LNCAP (cell line): ENCODE measurements around the gene TOMM34.

ENCODE experiments used
- TF ChIP-seq, protein P1 (sequence below): fragments of 450-650 bp; IDR thresholded peaks from 2 replicates; pipeline ENCODE4 v1.5.1; 2017; ENCODE audit warnings: mild to moderate bottlenecking

Gene TOMM34

DNA sequence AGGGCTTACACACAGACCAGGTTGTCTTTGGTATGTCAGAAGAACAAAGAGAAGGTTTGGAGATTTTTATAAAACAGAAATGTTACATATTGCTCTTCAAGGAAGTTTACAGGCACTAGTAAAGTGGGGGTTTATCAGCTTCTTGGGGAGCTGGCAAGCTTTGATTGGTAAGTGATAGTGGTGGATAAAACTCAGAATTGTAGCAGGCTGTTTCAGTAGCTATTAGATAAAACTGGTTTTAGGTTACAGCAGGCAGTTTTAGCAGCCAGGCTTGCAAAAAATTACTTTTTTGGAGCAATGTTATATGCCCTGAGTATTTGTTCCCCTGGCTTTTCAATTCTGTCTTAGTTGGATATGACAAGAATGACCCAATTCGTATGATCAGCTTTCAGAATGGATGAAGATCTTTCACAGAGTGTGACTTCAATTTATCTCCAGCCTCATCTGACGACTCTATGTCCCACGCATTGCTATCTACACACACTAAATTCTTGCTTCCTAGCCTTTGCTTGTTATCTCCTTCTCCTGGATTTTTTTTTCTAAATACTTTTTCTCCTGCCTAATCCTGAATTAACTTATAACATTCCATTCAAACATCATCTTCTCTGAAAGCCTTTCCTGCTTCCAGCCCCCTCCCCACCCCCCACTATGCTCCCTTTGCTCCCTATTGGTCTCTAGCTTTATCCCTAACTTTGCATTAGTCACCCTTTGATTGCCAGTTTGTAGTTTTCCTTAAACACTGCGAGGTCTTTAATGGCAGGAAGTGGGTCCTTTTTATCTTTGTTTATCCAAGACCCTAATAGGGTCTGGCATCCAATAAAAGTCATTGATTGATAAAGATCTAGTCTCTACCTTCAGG is 1.0 kb upstream of the TOMM34 start:
- TF ChIP-seq, protein P1, sequence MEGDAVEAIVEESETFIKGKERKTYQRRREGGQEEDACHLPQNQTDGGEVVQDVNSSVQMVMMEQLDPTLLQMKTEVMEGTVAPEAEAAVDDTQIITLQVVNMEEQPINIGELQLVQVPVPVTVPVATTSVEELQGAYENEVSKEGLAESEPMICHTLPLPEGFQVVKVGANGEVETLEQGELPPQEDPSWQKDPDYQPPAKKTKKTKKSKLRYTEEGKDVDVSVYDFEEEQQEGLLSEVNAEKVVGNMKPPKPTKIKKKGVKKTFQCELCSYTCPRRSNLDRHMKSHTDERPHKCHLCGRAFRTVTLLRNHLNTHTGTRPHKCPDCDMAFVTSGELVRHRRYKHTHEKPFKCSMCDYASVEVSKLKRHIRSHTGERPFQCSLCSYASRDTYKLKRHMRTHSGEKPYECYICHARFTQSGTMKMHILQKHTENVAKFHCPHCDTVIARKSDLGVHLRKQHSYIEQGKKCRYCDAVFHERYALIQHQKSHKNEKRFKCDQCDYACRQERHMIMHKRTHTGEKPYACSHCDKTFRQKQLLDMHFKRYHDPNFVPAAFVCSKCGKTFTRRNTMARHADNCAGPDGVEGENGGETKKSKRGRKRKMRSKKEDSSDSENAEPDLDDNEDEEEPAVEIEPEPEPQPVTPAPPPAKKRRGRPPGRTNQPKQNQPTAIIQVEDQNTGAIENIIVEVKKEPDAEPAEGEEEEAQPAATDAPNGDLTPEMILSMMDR, result no peak

DNA sequence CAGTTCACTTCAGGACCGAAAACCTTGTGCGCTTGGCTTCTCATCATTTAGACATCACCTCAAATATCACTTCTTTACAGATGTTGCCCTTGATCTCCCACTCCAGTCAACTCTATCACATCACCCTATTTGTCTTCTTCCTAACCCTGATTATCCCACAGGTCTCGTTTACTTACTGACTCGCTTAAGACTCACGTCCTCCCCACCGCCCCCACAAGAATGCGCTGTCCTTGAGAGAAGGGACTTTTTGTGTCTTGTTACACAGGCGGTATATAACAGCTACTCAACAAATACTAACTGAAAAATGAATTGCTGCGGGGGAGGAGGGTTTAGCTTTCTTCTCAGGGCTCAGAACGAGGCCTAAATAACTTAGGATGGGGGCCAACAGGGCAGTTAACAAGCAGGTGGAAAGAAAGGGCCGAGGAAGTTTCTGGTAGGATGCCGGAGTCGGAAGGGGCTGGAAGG is 527 bp downstream of the TOMM34 start:
- TF ChIP-seq, protein P1, result no peak

DNA sequence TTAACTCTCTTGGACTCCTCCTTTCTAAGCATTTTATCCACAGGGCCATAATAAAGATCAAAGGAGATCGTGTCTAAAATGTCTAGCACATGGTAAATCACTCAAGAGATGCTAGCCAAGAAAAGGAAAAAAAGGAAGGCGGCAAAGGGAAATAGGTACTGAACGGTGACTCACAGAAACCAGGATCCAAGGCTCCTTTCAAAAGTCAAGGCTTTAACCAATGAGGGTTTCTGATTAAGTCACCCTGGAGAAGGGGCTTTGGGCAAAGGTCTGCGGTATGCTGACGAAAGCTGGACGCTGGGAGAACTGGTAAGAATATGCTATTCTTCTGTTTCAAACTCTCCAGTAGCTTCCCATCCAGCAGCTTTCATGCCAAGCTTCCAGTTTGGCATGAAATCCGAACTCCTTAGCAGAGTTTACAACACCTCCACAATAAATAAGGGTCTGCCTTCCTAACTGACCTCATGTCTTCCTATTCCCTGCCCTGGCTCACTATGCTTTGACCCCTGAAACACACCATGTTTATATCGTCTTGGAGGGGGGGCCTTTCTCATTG is 1.0 kb downstream of the TOMM34 start:
- TF ChIP-seq, protein P1, result no peak

DNA sequence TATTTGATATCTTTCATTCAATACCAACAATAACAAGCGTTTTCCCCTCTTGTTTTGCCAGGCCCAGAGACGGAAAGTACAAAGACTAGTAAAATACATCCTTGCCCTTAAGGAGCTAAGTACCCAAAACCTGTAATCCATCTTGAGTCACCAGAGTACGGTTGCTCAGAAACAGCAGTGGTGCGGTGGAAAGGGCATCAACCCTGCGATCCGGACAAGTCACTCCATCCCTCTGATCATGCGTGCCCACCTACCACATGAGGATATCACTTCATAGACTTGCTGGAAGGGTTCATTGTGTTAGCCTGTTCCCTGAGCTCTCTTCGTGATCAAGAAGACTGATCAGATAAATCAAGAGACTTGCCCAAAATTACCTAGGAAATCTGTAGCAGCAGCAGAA is 1.9 kb downstream of the TOMM34 start:
- TF ChIP-seq, protein P1, result no peak

DNA sequence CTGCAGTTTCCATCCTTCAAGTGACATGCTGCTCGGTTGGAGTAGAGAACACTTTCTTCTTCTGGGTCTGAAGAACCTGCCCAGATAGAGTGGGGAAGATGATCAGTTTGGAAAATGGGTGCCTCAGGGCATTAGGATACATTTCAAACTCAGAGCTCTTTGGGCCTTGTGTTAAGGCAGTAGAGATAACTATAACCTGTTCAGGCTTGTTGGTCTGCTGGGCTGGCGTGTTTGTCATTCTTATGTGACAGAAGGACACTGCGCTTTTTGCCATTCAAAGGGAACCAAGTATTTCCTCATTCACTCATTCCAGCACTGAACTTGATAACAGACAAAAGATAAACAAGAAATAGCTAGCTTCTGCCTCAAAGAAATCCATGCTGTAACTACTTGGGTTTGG is 3.8 kb downstream of the TOMM34 start:
- TF ChIP-seq, protein P1, result no peak

DNA sequence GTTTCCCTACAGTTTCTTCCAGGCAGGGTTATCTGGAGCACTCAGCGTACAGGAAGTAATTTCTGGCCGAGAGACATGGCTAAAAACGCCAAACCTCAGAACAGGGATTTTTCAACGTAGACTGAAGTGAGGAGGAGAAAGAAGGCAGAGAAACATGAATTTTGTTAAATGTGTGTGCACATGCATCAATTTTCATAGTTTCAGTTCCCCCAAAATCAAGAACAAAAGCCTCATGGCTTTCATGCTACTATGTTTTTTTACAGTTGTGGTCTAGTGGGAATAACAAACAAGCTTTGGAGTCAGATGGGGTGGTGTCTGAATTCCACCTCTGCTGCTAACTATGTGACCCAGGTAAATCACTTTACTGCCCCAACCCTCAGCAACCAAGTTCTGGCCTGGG is 4.9 kb downstream of the TOMM34 start:
- TF ChIP-seq, protein P1, result no peak

DNA sequence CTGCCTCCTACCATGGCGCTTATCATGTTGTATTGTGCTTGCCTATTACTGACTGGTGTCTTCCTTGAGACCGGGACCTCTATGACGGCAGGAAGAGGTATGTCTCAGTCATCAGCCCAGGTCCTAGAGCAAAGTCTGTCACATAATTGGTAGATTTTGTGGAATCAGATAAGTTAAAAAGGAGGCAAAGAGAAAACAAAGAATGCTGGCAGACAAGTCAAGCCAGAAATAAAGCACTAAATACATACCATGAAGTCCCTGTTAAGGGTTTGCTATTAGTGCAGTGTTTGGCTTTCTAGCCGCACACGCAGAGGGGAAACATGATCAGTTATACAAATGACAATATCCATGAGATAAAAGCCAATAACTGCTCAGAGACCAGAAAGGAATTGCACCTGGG is 6.0 kb downstream of the TOMM34 start:
- TF ChIP-seq, protein P1, result no peak
